DMS 273 treated with DMSO at 0.1 percent for 48 hours (cell line): ENCODE results near the gene ANKRD18A.
A peak's percentile ranks its signal among the peaks of the same experiment; 100 is the strongest.

Experiments
- DNase-seq: peaks from one replicate; lab custom pipeline; 2025; lab: John Stamatoyannopoulos, UW

ANKRD18A gene

DNA sequence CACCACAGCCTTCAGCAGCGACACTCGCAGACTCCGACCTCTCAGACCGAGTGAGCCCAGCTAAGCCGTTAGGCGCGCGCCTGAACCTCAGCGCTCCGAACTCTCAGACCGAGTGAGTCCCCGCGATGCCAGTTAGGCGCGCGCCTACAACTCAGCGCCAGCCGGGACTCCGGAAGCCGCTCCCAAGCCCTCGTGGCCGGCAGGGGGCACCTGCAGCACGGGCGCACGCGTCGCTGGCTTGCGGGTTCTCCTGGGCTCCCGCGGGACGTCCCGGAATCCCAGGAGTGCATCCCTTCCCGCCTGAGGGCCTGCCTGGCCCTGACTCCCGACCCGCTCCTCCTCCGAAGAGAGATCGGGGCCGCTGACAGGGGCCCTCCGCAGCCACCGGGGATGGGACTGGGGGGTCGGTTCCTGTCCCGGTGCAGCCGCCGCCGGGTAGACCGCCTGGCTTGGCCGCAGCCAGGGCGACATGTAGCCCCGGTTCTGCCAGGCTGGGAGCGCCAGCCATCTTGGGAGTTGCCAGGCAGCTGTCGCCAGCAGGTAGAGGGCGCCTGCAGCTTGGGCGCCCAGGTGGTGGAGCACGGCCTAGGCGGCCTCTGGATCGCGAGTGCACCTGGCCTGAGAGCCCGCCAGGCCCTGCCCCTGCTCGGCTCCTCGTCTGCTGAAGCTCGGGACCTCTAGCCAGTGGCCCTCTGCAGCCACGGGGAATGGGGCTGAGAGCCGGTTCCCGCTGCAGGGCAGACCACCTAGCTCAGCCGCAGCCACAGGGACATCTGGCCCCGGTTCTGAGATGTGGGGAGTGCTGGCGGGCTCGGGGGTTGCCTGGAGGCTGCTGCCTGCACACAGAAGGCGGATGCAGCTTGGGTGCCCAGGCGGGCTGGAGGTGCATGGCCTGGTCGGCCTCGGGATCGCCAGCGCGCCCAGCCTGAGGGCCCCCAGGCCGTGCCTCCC, at the start of gene ANKRD18A:
Gene ANKRD18A (minus strand): TSS at position 114 of the 951 bp plus-strand sequence. CDS start 311 bp downstream, outside the sequence.
- DNase-seq = peak; percentile 81

DNA sequence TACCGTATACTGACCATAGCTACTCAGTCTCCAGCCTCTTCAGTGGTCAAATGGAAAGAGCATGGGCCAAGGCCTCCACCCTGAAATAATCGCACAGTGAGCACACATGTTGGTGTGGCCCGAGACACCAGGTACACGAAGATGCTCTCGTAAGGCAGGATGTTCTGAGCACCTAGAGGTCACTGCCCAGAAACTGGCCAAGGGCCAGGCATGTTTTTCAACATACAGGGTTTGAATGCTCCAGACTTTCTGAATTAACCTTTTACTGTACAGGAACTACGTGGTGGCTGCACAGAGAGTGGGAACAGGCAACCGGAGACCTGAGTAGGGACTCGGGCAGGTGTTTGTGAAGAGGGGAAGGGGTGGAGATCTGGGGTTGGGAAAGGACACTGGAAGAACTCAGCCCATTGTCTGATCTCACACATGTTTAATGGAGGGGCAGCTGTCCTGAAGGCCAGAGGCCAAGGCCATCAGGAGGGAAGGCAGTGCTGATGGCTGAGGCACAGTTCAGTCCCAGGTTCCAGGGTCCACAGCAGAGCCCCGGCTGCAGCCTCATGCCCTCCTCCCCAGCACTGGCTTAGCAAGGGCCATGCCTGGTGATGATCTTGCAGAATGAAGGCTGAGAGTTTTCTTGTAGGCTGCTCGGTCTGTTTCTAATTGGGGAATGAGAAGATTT, 48.5 kb upstream of the ANKRD18A start:
- no peak for DNase-seq

DNA sequence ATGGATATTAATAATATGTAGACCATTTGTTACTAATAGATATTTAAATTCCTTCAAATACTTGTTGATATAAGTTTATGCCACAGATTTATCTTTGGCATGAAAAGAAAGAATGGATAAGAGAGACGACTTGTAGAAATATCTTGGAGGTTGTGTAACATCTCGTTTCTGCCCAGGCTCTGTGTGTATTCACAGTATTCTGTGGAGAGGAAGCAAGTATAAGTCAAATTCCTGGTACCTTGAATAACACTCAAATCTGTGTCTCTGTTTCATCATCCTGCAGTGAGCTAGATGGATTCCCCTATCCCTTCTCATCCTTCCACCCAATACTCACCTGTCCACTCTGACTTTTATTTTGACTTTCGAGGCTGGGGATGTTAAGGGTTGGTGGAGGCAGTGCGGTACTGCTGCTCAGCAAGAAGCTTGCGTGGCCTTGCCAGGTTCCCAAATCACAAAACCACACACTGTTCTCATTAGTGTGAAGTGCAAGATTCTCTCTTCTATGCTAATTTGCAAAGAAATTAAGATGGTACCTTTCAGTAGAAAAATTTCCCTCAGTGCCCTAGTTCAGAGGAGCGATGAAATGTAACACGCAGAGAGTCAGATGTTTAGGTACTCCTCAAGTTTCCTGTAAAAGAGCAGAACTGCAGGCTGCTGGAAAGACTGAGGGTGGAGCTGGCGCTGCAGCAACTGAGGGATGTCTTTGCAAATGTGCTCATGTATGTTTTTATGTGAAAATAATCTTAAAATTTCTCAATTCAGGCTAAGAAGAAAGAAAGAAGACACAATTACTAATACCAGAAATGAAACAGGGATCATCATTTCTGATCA, 42.6 kb upstream of the ANKRD18A start:
- DNase-seq = no peak

DNA sequence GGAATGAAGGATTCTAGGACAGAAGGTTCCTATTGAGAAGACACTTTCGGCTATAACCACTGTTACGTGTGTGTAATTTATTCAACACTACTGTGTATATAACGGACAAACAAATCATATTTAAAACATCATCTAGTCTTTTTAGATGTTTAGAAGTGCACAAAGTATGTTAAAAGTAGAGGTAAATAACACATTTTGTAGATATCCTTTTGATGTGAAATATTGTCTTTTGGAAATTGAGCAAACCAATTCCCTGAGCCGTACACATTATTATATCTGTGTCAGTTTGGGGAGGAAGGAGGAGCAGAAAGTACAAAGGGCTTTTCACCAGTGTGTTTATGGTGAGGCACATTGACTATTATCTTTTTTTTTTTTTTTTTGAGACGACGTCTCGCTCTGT, 39.1 kb upstream of the ANKRD18A start:
- DNase-seq = no peak

DNA sequence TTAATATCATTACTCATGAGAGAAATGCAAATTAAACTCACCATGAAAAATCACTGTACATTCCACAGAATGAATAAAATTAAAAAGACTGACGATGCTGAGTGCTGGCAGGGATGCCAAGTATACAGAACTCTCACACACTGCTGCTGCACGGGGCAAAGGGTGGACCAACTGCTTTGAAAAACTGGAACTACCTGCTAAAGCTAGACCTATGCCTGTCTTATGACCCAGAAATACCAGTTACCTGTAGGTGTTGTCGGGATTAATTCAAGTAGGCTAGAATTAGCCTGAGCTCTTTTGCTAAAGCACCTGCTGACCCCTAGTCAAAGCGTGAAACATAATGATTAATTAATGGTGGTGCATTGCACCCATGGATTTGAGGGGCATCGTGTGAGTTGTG, 36.5 kb upstream of the ANKRD18A start:
- DNase-seq = no peak

DNA sequence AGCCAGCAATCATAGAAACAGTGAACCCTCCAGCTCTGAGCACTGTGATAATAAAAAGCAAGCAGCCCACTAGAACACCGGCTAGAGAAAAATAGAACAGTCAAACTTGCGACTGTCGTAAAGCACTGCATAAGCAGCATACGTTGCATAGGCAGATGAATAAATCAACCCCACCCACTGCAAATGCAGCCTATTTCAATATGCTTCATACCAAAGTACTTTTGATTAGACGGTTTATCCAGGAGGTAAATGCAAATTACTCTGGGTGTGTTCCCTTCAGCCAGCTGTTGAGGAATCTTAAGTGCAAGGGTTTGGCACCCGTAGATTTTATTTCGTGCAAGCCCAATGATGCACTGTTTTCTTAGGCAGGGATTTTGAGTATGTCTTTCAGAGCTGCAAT, 32.1 kb upstream of the ANKRD18A start:
- peak; percentile 22 for DNase-seq

DNA sequence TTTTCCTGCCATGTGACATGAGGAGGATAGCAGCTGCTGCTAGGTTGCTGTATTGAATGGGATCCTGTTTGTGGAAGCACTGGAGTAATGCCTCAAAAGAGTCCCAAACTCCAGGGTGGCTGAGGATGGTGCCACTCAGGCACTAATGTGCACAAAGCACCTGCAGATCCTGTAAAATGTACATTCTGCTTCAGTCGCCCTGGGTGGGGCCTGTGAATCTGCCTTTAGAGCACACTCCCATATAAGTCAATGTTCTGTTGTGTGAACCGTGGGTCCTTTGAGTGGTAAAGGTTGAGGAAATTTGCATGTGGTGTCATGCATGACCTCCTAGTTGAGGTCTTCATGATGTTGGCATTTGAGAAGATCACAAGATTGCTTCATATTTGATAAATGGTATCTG, 31.6 kb upstream of the ANKRD18A start:
- no peak for DNase-seq

DNA sequence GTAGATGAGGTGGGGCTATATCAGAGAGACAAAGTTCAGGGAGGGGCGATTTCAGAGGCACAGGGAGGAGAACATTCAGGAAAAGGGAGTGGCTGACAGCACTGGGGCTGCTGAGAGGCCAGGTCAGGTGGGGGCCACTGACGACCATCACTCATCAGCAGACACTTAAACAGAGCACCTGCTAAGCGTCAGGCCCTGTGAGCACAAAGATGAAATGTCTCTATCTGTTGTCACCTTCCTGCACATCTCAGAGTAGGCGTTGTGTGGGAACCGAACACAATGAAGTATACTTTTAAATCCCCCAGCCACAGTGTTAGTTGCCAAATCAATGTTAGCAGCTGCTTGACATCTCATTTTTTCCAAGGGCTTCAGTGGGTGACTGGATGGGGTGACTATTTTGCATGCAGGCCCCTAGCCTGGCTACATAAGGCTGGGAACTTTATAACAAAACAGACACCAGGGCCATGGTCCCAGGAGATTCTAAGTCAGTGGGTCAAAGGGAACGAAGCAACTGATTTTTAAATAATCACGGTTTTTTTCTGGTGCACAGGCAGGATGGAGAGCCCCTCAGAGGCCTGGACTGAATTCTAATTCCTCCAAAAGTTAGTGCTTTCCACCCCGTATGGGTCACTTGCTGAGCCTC, 31.1 kb upstream of the ANKRD18A start:
- DNase-seq = no peak

DNA sequence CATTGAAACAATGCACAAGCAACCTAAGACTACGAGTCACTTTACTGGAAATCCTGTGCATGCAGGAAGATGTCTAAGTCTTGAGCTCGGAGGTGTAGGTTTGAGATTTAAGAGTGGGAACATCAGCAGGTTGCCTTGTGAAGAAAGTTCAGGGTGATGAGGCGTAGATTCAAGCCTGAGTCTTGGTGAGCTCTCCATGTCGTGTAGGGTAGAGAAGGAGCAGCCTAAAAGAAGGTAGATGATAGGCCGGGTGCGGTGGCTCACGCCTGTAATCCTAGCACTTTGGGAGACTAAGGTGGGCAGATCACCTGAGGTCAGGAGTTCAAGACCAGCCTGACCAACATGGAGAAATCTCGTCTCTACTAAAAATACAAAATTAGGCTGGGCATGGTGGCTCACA, 30.2 kb upstream of the ANKRD18A start:
- no peak for DNase-seq

DNA sequence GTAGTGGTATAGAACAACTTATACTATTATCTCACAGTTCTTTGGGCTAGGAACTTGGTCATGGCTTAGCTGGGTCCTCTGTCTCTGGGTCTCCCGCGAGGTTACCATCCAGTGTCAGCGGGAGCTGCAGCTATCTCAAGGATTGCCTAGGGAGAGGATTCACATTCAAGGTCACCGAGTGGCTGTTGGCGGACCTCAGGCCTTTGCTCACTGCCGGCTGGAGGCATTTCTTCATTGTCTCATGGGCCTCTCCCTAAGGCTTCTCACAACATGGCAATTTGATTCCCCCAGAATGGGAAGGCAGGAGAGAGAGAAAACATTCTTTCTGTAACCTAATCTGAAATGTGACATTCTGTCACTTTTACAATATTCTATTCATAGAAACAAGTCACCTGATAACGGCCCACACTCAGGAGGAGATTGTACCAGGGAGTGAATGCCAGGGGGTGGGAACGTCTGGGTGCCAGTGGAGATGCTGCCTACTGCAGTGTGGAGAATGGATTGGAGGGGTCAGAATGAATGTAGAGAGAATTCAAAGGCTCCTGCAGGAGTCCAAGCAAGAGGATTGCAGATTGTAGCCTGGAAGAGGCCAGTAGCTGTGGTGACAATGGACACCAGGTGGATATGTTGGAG, 29.5 kb upstream of the ANKRD18A start:
- DNase-seq = no peak

DNA sequence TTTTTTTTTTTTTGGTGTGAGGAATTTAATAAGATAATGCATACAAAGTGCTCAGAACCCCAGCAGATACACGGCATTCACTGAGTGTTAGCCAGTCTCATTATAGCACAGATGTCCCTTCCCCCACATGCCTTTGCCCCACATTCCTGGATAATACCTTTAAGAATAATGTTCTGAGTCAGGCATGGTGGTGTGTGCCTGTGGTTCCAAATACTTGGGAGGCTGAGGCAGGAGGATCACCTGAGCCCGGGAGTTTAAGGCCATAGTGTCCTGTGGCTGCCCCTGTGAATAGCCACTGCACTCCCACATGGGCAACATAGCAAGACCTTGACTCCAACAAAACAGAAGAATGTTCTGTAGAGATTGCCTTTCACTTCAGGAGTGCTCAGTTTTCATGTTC, 24.2 kb upstream of the ANKRD18A start:
- no peak for DNase-seq

DNA sequence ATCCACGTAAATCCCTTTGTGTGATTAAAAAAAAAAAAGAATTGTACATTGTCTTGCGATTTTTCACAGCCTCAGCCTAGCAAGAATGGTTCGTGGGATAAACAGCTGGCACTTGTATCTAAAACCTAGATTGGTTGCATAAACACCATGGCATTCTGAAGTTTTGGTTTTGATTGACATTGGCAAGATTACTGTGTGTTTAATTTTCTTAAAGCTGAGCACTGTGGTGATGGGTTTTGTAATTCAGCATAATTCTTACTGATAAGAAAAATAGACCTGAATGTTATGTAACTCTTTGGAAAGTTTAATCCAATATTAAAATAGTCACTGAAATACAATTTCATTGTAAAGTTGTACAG, 23.4 kb upstream of the ANKRD18A start:
- no peak for DNase-seq

DNA sequence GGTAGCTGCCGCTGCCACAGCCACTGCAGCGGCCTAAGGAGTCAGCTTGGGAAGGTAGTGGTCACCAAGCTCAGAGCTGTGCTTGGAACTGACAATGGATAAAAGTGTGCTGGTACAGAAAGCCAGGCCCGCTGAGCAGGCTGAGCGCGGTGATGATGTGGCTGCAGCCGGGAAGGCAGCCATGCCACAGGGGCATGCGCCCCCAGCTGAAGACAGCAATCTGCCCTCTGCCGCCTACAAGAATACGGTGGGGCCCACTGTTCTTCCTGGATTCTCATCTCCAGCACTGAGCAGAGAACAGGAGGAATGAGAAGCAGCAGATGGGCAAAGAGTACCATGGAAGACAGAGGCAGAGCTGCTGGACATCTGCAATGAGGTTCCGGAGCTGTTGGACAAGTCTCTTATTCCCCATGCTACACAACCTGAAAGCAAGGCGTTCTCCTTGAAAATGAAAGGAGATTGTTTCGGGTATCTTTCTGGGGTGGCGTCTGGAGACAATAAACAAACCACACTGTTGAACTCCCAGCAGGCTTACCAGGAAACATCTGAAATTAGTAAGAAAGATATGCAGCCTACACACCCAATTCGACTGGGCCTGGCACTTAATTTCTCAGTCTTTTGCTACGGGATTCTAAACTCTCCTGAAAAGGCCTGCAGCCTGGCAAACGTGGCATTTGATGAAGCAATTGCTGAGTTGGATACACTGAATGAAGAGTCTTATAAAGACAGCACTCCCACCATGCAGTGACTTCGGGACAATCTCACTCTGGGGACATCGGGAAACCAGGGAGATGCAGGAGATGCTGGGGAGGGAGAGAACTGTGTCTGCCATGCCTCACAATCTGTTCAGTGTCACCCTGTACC, 22.8 kb upstream of the ANKRD18A start:
- DNase-seq = no peak

DNA sequence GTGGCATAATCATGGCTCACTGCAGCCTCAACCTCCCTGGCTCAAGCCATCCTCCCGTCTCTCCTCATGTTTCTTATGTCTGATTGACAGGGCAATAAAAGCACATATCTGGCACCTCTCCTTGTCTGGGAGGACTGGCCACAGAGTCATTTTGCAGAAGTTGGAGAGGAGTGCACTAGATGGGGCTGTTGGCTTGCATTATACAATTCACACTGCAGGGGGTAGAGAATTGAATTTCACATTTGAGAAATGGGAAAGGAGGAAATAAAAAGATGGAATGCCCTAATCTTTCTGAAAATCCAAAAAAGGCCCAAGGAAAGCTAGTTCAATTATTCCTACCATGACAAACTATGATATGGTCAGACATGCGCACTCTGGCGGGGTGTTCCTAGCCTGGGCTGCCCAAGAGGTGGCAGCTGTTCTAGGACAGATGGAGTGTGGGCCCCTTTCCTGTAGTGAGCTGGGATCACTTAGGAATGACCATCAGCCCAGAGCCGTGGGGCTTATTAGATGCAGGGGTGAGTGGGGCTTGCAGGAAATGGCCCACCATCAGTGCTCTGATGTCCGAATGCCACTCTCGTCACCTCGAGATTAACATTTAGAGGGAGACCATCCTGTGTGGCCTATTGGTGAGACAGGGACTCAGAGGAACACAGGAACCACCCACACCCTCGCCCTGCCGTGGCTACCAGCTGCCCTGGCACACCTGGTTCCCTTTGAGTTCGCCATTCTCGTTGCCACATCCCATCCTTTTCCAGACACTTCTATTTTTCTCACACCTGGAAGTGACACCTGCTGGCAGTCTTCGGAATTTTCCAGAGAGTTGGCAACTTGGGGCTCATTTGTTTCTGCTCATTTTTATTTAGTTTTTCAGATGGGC, 21.8 kb upstream of the ANKRD18A start:
- peak; percentile 25 for DNase-seq

DNA sequence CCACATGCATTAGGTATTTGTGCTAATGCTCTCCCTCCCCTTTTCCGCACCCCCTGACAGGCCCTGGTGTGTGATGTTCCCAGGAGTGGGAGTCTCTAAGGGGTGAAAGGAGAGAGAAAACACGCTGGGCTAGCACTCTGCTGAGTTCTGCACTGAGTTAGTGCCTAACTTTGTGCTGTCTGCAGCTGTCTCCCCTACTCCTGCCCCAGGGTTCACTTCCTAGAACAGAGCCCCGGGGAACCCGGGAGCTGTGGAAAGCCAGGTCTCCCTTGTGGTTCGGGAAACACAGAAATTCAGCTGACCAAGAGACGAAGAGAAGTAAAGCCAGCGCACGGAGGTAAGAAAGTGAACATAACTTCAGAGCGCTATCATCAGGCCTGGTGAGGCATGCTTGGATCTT, 20.7 kb upstream of the ANKRD18A start:
- no peak for DNase-seq

DNA sequence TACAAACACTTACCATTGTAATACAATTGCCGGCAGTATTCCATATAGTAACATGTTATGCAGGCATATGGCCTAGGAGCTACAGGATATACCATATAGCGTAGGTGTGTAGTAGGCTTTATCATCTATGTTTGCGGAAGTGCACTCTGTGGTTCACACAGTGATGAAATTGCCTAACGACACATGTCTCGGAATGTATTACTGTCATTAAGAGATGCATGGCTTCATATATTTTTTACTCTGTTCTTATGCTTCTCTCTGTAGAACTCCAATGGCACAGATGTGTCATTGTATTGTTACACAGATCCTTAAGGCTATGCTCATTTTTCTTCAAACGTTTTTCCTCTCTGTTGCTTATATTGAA, 19.2 kb upstream of the ANKRD18A start:
- DNase-seq = no peak

DNA sequence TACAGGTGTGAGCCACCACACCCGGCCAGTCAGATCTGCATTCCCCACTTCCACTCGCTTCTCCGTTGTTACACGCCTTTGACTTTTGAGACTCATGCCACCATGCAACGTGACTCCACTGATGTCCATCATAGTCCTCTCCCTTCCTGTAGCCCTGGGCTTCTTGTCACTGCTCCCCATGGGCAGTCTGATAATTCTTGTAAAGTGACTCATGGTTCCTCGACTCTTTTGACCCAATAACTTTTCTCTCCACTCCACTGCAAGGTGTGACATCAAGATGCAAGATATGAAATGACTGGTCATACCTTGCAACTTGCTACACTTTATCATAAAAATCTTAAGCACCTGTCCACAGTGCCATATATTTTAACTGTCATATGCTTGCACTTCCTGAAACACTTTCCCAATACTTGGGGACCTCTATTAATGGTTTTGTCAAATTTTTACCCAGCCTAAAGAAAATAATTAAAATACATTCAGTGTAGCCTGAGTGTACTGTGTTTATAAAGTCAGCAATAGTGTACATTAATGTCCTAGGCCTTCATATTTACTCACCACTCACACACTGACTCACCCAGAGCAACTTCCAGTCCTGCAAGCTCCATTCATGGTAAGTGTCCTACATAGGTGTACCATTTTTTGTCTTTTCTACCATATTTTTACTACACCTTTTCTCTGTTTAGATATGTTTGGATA, 18.6 kb upstream of the ANKRD18A start:
- no peak for DNase-seq

DNA sequence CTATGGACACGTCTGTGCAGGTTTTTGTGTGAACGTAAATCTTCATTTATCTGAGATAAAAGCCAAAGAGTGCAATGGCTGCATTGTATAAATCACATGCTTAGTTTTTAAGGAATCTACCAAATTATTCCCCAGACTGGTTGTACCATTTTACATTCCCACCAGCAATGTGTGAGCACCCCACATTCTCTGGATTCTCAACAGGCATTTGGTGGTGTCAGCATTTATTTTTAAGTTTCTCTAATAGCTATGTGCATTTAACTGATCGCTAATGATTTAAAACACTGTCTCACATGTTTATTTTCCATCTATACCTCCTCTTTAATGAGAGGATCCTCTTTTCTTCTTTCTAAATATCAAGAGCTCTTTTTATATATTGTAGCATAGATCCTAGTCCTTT, 13.9 kb upstream of the ANKRD18A start:
- DNase-seq = no peak

DNA sequence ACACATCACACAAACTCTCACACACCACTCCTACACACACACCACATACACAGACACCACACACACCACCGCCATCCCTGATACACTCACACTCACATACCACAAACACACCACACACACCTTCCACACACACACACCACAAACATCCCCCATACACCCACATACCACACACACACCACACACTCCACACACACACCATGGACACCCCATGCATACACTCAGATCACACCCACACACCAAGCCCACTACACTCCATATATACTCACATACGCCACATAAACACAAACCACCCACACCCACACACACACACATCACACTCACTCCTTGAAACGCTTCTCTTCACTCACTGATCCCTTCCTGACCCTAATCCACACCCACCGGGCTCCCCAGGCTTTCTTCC, 9.1 kb upstream of the ANKRD18A start:
- no peak for DNase-seq
